K562 (cell line): ENCODE measurements around the gene SFT2D2. TPM values are rescaled to one million over a fixed set of nuclear protein-coding genes. Genes with fewer than 3 reads are reported as not detected.
A peak's percentile ranks its signal among the peaks of the same experiment; 100 is the strongest.

Experiments
- COPS2 ChIP-seq: fragments of 450-650 bp; conservative IDR thresholded peaks from 2 replicates; pipeline ENCODE4 v1.6.1; 2016; ENCODE audit warnings: mild to moderate bottlenecking, moderate library complexity
- CREBBP ChIP-seq: IDR thresholded peaks from one replicate; pipeline ENCODE4 v1.6.1; 2012; ENCODE audit warnings: low read depth, mild to moderate bottlenecking, control low read depth, inconsistent platforms, low read length
- DPF2 ChIP-seq: fragments of 450-650 bp; IDR thresholded peaks from 2 replicates; pipeline ENCODE4 v1.6.1; 2016
- E2F1 ChIP-seq: sonication (generic); formaldehyde crosslinking; IDR thresholded peaks from 2 replicates; pipeline ENCODE4 v1.8.1; 2023; ENCODE audit warnings: mild to moderate bottlenecking, missing genetic modification reagents, moderate library complexity
- ETV6 ChIP-seq, 3 experiments: fragments of 150-350 bp in 1 of 3; sonication (generic) in 1 of 3; formaldehyde crosslinking in 1 of 3; IDR thresholded peaks; 2 replicates each; pipeline versions ENCODE4 v1.6.1 to v1.8.0; 2014 to 2022; ENCODE audit warnings: borderline replicate concordance in 2 of 3, low read depth in 2 of 3, antibody characterized with exemption in 1 of 3, low read length in 1 of 3, mild to moderate bottlenecking in 1 of 3, missing genetic modification reagents in 1 of 3
- HDAC8 ChIP-seq: fragments of 450-650 bp; IDR thresholded peaks from 2 replicates; pipeline ENCODE4 v1.6.1; 2016; ENCODE audit warnings: mild to moderate bottlenecking, missing genetic modification characterization, moderate library complexity, missing compliant biosample characterization
- KDM1A ChIP-seq, 2 experiments: fragments of 450-650 bp; IDR thresholded peaks; 2 replicates each; pipeline ENCODE4 v1.6.1; 2016; ENCODE audit warnings: mild to moderate bottlenecking in 2 of 2
- MTA2 ChIP-seq: fragments of 450-650 bp; IDR thresholded peaks from 2 replicates; pipeline ENCODE4 v1.6.1; 2016; ENCODE audit warnings: low read depth
- PKNOX1 ChIP-seq: fragments of 450-650 bp; IDR thresholded peaks from 2 replicates; pipeline ENCODE4 v1.6.1; 2016
- RAD51 ChIP-seq: fragments of 450-650 bp; IDR thresholded peaks from 2 replicates; pipeline ENCODE4 v1.7.1; 2016; ENCODE audit warnings: low read depth, mild to moderate bottlenecking, borderline replicate concordance
- RBFOX2 ChIP-seq: fragments of 200-400 bp; formaldehyde crosslinking; IDR thresholded peaks from 2 replicates; pipeline ENCODE4 v1.6.1; 2017; ENCODE audit warnings: low read depth, mild to moderate bottlenecking, low read length, moderate library complexity
- SRSF3 ChIP-seq: fragments of 200-400 bp; formaldehyde crosslinking; IDR thresholded peaks from 2 replicates; pipeline ENCODE4 v1.6.1; 2016; ENCODE audit warnings: mild to moderate bottlenecking, low read length, moderate library complexity; ENCODE audit not compliant: insufficient read depth
- U2AF2 ChIP-seq: fragments of 200-400 bp; formaldehyde crosslinking; optimal IDR thresholded peaks from 2 replicates; pipeline ENCODE3; 2017; ENCODE audit warnings: low read depth, mild to moderate bottlenecking, low read length
- ZNF639 ChIP-seq, 2 experiments: fragments of 200-800 bp in 1 of 2; sonication (Bioruptor generic) in 1 of 2; sonication (generic) in 1 of 2; formaldehyde crosslinking in 1 of 2; IDR thresholded peaks in 1 of 2; conservative IDR thresholded peaks in 1 of 2; 2 replicates each; pipeline versions ENCODE4 v1.5.0 to v1.6.1; 2016 to 2020; ENCODE audit warnings: missing compliant biosample characterization in 1 of 2, missing genetic modification characterization in 1 of 2, missing genetic modification reagents in 1 of 2
- polyA plus RNA-seq, 8 experiments: library from polyadenylated mRNA; depleted of rRNA in 4 of 8; stranded (reverse) in 5 of 8; unstranded in 3 of 8; fragments of >200 nt; fragmentation: Nextera tagmentation in 2 of 8; fragmentation: Illumina TruSeq in 1 of 8; extraction: Ambion mirVana in 2 of 8; extraction: Trizol in 1 of 8; gene quantifications; 2 replicates each; pipeline versions ENCODE4 v1.2.1 to v1.2.3, GENCODE V29; 2011 to 2014; ENCODE audit warnings: inconsistent platforms in 1 of 8, missing spikeins in 1 of 8
- total RNA-seq, 7 experiments: library from RNA; depleted of rRNA in 6 of 7; stranded (reverse); fragments of >200 nt in 6 of 7; fragmentation: Illumina TruSeq in 2 of 7; extraction: Trizol in 2 of 7; gene quantifications; 2 replicates each; pipeline versions ENCODE4 v1.2.1 to v1.2.3, GENCODE V29; 2011 to 2021; ENCODE audit warnings: low replicate concordance in 1 of 7
- TF ChIP-seq, protein P1 (sequence below): fragments of 150-350 bp; conservative IDR thresholded peaks from 2 replicates; pipeline ENCODE4 v1.6.1; 2014; ENCODE audit warnings: low read length
- TF ChIP-seq, protein P2 (sequence below): sonication (generic); formaldehyde crosslinking; IDR thresholded peaks from 2 replicates; pipeline ENCODE4 v1.8.0; 2022; ENCODE audit warnings: mild to moderate bottlenecking, missing genetic modification reagents, borderline replicate concordance
- TF ChIP-seq, protein P3 (sequence below): fragments of 450-650 bp; formaldehyde crosslinking; IDR thresholded peaks from 2 replicates; pipeline ENCODE4 v1.4.0; 2022; ENCODE audit warnings: mild to moderate bottlenecking, moderate library complexity

Gene SFT2D2
- total and polyA plus RNA-seq, 9 of the 15 experiments (the other 6 are each of a cell fraction or from before 2014, with no cell fraction given), result 3.4 to 50.1 (median 21.6) TPM

DNA sequence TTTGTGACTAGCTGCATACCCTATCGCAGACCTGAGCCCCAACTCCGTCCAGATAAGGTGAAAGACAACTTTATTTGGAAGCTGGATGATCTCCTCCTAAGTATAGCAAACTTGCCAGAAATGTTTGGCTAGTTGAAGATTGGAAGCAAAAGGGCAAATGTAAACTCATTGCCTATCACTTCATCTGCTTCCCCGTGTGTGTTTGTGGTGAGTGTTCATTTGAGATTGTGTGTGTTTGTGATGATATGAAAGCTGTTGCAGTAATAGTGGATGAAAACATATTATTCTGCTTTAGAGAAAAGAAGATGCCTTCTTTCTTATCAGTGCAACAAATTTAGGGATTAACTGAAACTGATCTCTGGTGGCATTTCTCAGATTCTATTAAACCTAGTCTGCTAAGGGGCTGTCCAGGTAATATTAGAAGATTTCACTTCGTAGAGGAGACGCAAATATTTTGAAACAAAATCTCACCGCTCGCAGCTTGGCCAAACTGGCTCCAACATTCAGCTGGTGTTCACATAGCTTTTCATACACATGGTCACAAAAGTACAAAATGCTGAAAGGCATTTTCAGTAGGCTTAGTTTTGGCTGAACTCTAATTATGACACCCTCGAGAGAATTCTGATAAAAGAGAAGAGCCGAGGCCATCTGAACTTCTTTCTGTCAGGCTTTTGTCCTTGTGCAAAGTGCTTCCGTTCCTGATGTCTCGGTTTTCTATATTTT, 56.0 kb downstream of the SFT2D2 start (continued):
- TF ChIP-seq, protein P1, sequence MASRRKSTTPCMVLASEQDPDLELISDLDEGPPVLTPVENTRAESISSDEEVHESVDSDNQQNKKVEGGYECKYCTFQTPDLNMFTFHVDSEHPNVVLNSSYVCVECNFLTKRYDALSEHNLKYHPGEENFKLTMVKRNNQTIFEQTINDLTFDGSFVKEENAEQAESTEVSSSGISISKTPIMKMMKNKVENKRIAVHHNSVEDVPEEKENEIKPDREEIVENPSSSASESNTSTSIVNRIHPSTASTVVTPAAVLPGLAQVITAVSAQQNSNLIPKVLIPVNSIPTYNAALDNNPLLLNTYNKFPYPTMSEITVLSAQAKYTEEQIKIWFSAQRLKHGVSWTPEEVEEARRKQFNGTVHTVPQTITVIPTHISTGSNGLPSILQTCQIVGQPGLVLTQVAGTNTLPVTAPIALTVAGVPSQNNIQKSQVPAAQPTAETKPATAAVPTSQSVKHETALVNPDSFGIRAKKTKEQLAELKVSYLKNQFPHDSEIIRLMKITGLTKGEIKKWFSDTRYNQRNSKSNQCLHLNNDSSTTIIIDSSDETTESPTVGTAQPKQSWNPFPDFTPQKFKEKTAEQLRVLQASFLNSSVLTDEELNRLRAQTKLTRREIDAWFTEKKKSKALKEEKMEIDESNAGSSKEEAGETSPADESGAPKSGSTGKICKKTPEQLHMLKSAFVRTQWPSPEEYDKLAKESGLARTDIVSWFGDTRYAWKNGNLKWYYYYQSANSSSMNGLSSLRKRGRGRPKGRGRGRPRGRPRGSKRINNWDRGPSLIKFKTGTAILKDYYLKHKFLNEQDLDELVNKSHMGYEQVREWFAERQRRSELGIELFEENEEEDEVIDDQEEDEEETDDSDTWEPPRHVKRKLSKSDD, result no peak
- TF ChIP-seq, protein P2, sequence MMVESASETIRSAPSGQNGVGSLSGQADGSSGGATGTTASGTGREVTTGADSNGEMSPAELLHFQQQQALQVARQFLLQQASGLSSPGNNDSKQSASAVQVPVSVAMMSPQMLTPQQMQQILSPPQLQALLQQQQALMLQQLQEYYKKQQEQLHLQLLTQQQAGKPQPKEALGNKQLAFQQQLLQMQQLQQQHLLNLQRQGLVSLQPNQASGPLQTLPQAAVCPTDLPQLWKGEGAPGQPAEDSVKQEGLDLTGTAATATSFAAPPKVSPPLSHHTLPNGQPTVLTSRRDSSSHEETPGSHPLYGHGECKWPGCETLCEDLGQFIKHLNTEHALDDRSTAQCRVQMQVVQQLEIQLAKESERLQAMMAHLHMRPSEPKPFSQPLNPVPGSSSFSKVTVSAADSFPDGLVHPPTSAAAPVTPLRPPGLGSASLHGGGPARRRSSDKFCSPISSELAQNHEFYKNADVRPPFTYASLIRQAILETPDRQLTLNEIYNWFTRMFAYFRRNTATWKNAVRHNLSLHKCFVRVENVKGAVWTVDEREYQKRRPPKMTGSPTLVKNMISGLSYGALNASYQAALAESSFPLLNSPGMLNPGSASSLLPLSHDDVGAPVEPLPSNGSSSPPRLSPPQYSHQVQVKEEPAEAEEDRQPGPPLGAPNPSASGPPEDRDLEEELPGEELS (CRISPR knock-in tag), result no peak
- TF ChIP-seq SRSF3 (no peak), U2AF2 (no peak), E2F1 (CRISPR knock-in tag) (no peak), RAD51 (no peak), ZNF639 (CRISPR knock-in tag; conservative IDR thresholded peaks at IDR 0.05 in 1 of 2, IDR thresholded peaks at IDR 0.05 in 1 of 2) (no peak), ETV6 (IDR thresholded peaks at IDR 0.05; ENCODE audit: borderline replicate concordance in 1 of 2, low read depth in 2 of 2, low read length in 1 of 2) (peak in 1 of 2 experiments; percentile 56; a peak in 1 of 4 replicates), ETV6 (CRISPR knock-in tag; IDR thresholded peaks at IDR 0.05; ENCODE audit: borderline replicate concordance) (no peak), RBFOX2 (no peak), KDM1A (IDR thresholded peaks at IDR 0.05) (peak; percentile 93 to 95), DPF2 (peak; percentile 96), CREBBP (no peak), PKNOX1 (no peak), COPS2 (no peak), MTA2 (peak; percentile 93), HDAC8 (tag) (no peak)
- TF ChIP-seq, protein P3, sequence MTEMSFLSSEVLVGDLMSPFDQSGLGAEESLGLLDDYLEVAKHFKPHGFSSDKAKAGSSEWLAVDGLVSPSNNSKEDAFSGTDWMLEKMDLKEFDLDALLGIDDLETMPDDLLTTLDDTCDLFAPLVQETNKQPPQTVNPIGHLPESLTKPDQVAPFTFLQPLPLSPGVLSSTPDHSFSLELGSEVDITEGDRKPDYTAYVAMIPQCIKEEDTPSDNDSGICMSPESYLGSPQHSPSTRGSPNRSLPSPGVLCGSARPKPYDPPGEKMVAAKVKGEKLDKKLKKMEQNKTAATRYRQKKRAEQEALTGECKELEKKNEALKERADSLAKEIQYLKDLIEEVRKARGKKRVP (CRISPR knock-in tag), result peak; percentile 27; the same call in 1 of the 2 replicates
